HG03575 (cell line): ENCODE results near the gene SLC45A1.
"Not testable (repeated sequence)": the region's sequence is repeated elsewhere in the genome, so short reads cannot be mapped to it uniquely, and the experiment has no call there.

ENCODE experiments used
- ATAC-seq: cut with Tn5 transposase; IDR thresholded peaks from one replicate; pipeline ENCODE4 v1.9.1; 2021; ENCODE audit not compliant: unreplicated experiment, insufficient number of reproducible peaks, low FRiP score; ENCODE audit errors: extremely low read depth

The SLC45A1 gene

DNA sequence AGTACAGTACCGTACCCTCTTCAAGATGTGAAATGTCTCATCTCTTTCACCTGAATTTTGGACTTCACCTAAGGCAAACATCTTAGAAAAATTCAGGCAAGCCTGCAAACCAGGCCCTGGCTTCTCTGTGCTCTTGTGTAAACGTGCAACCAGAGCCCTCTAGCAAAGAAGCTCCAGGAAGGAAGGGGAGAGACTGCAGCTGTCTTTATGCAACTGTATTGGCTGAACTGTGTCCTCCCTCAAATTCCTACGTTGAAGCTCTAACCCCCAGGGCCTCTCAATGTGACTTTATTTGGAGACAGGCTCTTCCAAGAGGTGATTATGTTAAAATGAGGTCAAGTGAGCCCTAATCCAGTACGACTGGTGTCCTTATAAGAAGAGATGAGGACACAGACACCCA is 60.3 kb downstream of the SLC45A1 start:
- no peak for ATAC-seq

DNA sequence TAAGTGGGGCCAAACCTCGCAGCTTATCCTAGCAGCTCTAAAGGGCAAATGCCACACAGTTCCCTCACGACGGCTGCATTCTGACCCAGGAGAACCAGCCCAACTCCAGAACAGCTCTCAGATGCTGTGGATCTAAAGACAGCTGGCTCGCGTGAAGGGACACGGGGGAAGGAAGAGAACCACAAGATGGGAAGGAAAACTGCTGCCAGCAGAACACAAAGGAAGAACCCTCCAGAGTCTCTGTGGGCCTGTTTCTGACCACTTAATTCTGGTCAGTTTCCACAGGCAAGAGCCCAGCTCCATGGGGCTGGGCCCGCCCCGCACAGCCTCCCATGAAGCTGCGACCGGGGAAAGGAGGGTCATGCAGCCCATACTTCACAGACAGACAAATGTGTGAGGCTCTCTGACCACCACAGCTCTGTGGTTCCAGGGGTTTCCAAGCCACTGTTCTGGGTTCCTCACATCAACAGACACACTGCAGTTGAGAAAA is 61.1 kb downstream of the SLC45A1 start:
- no peak for ATAC-seq

DNA sequence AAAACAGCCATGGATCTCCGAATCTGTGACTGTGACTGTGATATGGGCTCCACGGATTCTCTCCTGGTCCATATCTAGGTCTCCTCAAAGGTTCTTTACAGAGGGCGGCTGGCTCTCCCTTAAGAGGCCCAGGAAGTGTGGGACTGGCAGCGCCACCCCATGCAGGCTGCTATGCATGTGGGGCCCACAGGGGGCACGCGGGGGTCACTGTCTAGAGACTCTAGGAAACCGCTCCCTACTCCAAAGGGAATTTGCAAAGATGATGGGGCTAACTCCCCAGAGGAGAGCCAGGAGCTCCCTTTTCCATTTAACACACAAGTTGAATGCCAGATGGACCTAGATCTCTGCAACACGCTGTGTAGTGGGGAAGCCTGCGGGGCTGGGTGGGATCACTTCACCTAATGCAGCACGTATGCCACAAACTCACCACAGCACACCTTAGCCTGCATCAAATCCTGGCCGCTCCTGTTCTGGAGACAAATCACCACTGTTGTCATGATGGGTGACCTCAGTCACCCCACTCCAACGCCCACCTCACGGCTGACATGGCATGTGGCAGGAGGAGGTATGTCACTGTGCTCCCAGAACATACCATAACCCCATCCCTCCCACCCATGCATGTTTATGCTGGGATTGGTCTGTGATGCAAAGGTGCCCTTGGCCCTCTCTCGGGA is 61.7 kb downstream of the SLC45A1 start:
- ATAC-seq = no peak

DNA sequence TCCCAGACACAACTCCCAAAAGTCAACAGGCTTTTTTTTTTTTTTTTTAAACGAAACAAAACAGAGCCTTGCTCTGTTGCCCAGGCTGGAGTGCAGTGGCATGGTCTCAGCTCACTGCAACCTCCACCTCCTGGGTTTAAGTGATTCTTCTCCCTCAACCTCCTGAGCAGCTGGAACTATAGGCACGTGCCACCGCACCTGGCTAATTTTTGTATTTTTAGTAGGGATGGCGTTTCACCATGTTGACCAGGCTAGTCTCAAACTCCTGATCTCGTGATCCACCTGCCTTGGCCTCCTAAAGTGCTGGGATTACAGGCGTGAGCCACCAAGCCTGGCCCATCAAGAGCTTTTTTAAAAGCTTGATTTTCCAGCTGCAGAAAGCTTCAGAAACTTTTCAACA is 62.4 kb downstream of the SLC45A1 start:
- not testable (repeated sequence) for ATAC-seq

DNA sequence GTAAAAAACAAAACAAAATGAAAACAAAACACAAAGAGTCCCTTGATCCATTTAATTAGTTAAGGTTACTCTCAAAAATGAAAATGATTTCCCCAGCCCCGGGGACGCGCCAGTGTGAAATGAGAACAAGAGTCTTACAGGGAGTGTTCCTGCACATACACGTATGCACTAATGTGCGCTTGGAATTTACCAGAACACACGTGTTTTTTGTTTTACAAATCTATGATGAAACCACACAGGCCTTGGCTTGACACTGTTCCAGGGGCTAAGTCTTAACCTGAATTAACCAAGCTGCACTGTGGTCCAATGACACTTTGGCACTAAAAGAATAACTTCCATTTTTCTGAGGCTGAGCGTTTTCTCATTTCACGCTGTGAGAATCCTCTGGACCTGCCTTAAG is 63.7 kb downstream of the SLC45A1 start:
- no peak for ATAC-seq

DNA sequence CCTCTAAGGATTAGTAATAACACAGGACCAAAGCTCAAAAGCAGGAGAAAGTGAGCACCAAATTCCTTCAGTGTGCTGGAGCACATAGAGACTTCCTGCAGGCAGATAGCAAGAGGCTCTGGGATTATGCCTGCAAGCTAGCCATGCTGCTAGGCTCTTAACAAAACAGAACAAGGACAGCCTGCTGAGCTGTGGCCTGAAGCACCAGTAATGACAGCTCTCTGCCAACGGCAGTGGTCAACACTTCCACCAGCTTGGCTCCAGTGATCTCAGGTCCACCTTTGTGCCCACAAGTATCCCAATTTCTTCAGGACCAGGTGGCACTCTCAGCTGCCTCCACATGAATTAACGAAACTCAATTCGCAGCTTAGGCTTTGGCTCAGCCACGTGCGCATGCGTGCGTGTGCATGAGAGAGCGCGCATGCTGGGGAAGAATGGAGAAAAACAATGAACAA is 64.2 kb downstream of the SLC45A1 start:
- no peak for ATAC-seq

DNA sequence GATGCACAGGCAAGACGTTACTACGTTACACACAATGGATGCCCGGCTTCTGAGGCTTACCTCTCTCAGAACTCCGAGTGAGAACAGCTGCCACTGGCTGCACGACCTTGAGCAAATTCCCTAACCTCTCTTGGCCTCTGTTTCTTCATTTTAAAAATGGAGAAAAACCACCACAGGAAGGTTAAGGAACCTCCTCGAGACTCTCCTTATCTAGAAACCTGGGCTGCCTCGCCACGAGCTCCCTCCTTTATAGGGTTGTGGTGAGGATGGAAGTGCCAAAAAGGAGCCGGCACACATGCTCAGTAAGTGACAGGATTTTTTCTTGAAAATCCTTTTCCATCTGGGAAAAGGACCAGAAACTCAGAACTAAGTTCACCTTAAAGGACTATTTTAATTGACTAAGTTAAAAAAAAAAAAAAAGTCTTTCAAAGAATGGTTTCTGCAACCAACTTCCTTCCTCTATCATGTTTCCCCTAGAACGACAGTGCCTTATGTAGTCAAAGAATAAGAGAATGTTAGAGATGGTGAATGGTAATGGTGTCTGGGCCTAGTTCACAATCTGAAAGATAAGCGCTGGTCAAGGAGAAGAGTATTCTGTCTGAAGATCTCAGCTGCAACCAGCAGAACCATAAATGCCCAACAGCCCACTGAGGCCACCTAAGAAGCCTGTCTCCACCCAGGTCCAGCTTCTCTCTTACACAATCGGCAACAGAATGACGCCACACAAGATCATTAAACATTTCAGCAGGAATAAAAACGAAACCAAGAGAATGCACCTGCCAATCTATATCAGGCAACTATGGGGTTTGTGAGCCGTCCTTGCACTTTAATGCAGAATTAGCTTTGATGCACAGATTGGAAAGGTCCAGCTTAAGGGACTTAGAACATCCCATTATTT is 64.9 kb downstream of the SLC45A1 start:
- no peak for ATAC-seq

DNA sequence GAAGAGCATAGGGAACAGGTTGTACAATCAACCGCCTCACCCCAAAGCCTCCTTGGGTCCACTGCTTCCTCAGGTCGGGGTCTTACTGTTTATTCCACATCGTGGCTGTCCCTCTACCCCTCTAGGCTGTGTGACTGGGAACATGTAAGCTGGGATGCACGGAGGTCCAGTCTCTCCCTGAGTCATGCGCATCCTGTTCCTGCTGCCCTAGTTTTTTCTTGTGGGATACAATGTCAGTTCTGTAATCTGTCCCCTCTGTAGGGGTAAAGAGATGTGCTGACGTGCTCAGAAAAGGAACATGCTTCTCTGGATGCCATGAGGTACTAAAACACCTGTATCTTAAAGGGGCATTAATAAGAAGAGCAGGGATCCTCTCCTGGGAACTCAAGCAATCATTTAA is 66.2 kb downstream of the SLC45A1 start:
- no peak for ATAC-seq

DNA sequence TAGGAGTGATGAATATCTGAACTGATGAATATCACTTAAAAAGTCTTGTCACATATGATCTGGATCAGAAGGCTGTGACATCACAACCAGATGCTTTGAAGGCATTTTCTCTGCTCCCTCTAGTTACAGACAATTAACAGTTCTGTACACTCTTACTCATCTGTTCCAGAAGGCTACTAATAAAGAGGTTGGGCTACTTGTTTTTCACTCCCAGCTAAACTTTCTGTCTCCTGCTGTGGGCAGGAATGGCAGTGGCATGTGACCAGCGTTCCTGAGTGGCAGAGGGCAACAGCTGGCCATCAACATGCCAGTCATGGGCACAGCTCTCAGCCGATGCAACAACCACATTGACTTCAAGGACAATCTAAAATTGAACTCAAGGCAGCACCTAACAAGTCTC is 66.7 kb downstream of the SLC45A1 start:
- no peak for ATAC-seq

DNA sequence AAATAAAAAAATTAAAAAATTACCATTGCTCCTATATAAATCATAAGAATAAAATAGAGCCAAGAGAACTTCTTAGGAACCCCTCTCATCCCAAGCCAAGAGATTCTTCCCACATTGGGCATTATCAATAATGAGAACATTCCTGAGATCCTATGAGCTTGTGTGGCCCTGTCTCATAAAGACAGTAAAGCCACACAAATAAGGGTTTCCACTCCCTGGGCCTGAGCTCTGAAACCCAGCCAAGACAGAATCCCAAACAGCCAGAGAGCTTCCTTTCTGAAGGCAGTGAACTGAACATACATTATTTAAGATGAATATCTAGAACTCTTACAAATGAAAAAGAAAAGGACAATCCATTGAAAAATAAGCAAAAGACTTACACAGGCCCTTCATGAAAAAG is 68.3 kb downstream of the SLC45A1 start:
- no peak for ATAC-seq

DNA sequence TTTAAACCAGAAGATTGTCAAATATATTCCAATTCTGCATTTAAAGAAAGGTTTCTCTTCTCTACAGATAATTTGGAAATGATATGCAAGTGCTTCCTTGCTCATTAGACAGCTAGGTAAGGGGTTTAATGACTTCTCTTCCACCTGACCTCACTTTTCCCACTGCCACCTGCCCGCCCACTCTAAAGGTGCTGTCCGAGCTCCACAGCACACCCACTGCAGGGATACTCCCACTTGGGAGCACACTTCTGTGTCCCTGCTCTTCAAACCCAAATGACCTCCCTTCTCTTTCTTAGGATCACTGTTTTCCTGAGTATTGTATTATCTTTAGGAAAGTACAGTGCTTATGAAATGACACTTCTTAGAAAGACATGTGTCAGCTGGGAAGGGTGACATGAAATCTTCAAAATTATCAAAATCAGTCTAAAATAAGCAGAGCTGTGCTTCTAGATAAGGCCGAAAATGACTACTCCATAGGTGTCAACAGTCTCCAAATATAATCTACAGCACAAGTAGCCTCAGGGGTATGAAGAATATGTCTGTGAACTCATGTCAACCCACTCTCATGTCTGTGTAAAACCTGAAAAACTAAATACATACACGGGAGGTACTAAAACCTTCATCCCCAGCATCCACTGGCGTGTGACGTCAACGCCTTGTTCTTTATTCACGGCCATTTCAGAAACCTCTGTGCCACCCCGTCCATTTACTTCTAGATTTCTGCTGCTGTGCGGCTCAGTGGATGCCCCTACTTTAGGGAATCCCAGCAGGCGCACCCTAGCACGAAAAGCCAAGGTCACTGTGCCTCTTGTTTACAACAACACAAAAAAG is 71.0 kb downstream of the SLC45A1 start:
- ATAC-seq = no peak

DNA sequence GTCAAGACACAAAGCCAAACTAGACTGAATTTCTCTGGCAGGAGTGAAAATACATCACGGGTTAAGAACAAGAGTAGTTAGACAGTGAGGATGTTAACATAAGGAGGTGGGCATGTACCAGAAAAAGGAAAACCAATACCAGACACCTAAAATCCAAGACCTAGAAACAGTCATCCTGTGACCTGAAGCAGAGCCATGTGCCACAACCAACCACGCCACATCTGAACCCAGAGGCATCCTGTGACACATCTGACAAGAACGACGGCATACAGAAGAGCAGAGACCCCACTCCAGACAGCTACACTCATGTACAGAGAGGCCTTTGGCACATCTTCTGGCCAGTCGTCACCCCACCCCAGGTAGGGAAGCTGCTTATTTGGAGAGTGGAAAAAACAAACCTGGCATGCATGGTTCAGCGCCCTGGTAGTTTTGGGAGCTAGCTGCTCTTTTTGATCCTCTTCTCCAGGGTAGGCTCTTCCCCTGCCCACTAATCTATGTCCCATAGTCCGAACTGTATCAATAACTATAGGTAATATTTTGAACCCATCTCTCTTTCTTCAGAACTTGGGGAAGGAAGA is 72.1 kb downstream of the SLC45A1 start:
- ATAC-seq = no peak

DNA sequence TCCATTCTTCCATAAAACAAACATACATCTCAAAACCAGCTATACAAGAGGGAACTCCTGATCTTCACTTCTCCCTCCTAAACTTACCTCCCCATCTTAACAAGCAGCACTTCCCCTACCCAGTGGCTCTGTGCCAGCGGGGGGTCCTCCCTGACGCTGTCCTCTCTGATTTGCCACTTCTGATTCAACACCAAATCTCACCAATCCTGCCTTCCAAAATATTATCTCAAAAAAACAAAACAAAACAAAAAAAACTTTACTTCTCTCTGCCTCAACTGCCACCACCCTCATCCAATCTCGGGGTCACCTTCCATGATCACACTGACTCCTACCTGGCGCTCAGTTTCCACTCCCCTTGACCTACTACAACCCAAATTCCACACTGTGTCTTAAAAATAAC is 72.8 kb downstream of the SLC45A1 start:
- no peak for ATAC-seq

DNA sequence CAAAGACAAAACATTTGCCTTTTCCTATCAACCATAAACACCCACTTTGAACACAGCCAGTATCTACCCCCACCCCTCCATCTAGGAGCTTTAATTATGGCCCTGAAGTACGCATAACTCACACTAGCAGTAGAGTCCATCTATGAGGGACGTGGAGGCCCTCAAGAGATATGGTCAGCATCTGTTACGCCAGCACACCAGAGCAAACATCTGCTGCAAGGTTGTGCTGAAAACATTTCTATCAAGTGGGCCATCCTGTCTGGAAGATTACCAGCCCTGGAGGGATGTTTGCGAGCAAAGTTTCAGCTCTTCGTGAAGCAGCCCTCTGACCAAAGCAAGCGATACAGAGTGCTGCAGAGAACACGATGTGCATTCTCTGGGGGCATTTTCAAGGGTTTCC is 74.6 kb downstream of the SLC45A1 start:
- no peak for ATAC-seq
